HL-60 (cell line): ENCODE measurements around the gene DTD1.

Experiments
- DNase-seq, 2 experiments: peaks; one replicate each; pipeline ENCODE4 v3.0.0-alpha.2; 2010 to 2020; ENCODE audit warnings: low read depth in 1 of 2, low spot score in 1 of 2
- H3K27ac ChIP-seq: fragments of 250-450 bp; sonication (Bioruptor Pico); replicated peaks from 2 replicates; pipeline ENCODE4 v1.5.1; 2020; ENCODE audit warnings: mild to moderate bottlenecking, moderate library complexity
- H3K27me3 ChIP-seq: fragments of 250-450 bp; sonication (Bioruptor Pico); 2 replicates; pipeline ENCODE4 v1.5.1; 2021; ENCODE audit warnings: mild to moderate bottlenecking, moderate library complexity; ENCODE audit not compliant: insufficient read depth, poor library complexity, severe bottlenecking
- H3K4me3 ChIP-seq: replicated peaks from 2 replicates; pipeline ENCODE4 v1.5.1; 2011; ENCODE audit warnings: mild to moderate bottlenecking, control low read depth, low read length; ENCODE audit not compliant: insufficient read depth
- GABPA ChIP-seq: IDR thresholded peaks from 2 replicates; pipeline ENCODE4 v1.6.1; 2012; ENCODE audit warnings: low read depth
- POLR2AphosphoS5 ChIP-seq: IDR thresholded peaks from 2 replicates; pipeline ENCODE4 v1.6.1; 2012; ENCODE audit warnings: low read depth
- SPI1 ChIP-seq: IDR thresholded peaks from 2 replicates; pipeline ENCODE4 v1.6.1; 2012; ENCODE audit warnings: low read depth, mild to moderate bottlenecking, borderline replicate concordance
- TF ChIP-seq, protein P1 (sequence below): IDR thresholded peaks from 2 replicates; pipeline ENCODE4 v1.6.1; 2012; ENCODE audit warnings: low read depth; ENCODE audit not compliant: insufficient replicate concordance
- TF ChIP-seq, protein P2 (sequence below): IDR thresholded peaks from one replicate; pipeline ENCODE4 v1.5.1; 2011; ENCODE audit warnings: low read length, control low read depth, inconsistent platforms; ENCODE audit not compliant: insufficient read depth

The DTD1 gene

DNA sequence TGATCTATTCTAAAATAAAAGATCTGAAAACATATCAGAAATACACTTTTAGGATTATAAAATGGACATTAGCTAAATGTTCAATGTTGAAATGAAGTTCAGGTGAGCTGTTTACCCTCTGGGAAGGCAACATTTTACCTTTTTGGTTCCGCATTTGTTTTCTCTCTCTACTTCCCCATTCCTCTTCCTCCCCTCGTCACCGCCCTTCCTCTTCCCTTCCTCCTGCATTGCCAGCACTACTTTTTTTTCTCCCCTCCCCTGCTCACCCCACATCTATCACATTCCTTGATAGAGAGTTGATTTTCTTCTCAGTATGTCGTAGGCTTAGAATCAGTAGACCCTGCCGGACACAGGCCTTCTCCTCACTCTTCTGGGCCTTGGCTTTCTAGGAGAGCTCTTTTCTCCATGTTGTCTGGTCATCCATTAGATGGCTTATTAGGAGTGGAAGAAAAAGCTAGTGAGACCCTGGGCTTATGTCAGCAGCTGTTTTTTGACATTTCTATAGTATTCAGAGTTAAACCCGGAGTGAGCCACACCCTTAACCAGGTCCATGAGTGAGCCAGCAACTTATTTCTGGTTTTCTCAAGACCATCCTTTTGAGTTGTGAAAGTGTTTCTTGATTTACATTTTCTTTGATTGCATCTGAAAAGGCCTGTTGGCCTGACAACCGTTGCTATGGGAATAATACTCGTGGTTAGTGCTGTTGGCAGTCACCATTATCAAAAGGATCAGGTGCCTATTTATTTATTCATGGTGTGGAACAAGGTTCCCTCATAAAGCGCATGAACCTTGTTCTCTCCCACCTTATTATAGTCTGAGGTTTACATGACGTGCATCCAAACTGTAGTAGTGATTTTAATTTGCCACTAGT is 90.9 kb downstream of the DTD1 start:
- Histone ChIP-seq H3K27ac (no peak overlapping the region), H3K27me3 (no peaks in the 10 kb centered on the region), H3K4me3 (no peak overlapping the region)
- TF ChIP-seq, protein P1, sequence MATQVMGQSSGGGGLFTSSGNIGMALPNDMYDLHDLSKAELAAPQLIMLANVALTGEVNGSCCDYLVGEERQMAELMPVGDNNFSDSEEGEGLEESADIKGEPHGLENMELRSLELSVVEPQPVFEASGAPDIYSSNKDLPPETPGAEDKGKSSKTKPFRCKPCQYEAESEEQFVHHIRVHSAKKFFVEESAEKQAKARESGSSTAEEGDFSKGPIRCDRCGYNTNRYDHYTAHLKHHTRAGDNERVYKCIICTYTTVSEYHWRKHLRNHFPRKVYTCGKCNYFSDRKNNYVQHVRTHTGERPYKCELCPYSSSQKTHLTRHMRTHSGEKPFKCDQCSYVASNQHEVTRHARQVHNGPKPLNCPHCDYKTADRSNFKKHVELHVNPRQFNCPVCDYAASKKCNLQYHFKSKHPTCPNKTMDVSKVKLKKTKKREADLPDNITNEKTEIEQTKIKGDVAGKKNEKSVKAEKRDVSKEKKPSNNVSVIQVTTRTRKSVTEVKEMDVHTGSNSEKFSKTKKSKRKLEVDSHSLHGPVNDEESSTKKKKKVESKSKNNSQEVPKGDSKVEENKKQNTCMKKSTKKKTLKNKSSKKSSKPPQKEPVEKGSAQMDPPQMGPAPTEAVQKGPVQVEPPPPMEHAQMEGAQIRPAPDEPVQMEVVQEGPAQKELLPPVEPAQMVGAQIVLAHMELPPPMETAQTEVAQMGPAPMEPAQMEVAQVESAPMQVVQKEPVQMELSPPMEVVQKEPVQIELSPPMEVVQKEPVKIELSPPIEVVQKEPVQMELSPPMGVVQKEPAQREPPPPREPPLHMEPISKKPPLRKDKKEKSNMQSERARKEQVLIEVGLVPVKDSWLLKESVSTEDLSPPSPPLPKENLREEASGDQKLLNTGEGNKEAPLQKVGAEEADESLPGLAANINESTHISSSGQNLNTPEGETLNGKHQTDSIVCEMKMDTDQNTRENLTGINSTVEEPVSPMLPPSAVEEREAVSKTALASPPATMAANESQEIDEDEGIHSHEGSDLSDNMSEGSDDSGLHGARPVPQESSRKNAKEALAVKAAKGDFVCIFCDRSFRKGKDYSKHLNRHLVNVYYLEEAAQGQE = no peak
- TF ChIP-seq GABPA = no peak
- peak; percentile 59; the same call in 1 of the 2 replicates for TF ChIP-seq SPI1
- DNase-seq = peak in 1 of 2 experiments; percentile 12

DNA sequence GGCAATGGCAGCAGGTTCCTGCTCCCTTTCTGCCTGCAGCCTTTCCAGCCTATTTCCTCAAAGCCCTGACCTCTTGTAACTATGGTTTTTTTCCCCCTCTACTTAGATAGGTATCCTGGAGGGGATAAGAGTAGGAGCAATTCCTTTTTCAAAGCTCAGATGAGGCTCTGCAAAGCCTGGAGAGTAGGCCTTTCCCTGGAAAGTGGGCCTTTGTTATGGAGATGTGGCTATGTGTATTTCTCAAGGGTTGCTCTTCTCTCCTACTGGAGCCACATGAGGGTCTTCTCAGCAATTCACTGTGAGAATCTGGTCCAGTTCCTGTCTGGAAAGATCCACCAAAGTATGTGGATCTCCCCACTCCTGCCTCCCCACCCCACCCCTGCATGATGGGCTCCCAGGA is 96.0 kb downstream of the DTD1 start:
- no peak for DNase-seq
- no peak for TF ChIP-seq POLR2AphosphoS5
- TF ChIP-seq, protein P1 = no peak
- no peak for TF ChIP-seq SPI1
- TF ChIP-seq, protein P2, sequence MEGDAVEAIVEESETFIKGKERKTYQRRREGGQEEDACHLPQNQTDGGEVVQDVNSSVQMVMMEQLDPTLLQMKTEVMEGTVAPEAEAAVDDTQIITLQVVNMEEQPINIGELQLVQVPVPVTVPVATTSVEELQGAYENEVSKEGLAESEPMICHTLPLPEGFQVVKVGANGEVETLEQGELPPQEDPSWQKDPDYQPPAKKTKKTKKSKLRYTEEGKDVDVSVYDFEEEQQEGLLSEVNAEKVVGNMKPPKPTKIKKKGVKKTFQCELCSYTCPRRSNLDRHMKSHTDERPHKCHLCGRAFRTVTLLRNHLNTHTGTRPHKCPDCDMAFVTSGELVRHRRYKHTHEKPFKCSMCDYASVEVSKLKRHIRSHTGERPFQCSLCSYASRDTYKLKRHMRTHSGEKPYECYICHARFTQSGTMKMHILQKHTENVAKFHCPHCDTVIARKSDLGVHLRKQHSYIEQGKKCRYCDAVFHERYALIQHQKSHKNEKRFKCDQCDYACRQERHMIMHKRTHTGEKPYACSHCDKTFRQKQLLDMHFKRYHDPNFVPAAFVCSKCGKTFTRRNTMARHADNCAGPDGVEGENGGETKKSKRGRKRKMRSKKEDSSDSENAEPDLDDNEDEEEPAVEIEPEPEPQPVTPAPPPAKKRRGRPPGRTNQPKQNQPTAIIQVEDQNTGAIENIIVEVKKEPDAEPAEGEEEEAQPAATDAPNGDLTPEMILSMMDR = no peak
- no peak for TF ChIP-seq GABPA
- H3K27me3 ChIP-seq = no peaks in the 10 kb centered on the region
- H3K4me3 ChIP-seq = no peak overlapping the region
- H3K27ac ChIP-seq = no peak overlapping the region

DNA sequence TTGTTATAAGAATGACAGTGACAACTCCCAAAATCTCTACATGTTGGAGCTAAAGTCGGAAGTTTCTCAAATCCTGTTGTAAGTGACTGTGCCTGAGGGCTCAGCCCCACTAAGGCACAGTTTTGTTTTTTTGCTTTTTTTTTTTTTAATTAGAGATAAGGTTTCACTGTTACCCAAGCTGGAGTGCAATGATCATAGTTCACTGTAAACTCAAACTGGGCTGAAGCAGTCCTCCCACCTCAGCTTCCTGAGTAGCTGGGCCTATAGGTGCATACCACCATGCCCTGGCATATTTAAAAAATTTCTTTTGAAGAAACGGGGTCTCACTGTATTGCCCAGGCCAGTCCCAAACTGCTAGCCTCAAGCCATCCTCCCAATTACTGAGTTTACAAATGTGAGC is 96.9 kb downstream of the DTD1 start:
- no peak overlapping the region for H3K27ac ChIP-seq
- H3K4me3 ChIP-seq = no peak overlapping the region
- no peaks in the 10 kb centered on the region for H3K27me3 ChIP-seq
- DNase-seq = no peak
- TF ChIP-seq, protein P2 = no peak
- no peak for TF ChIP-seq POLR2AphosphoS5
- no peak for TF ChIP-seq GABPA
- TF ChIP-seq SPI1 = no peak
- TF ChIP-seq, protein P1 = no peak
